Measurements from ENCODE around the gene BICD1.
A peak's percentile ranks its signal among the peaks of the same experiment; 100 is the strongest.

Gene BICD1

DNA sequence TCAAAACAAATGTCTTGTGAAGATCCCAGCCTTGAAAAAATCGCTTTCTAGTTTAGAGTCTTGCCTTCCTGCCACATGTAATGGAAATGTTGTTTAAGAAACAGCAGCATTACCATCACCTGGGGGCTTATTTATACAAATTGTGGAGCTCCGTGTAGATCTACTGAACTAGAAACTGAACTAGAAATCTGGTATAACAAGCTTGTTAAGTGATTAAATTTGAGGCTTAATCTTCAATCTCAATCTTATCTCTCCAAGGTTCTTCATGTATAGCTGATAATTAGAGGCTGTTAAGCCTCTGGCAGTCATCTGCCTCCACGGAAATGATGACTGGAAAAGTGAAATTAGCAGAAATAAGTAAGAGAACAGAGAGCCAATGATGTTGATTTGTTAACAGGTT, 200.7 kb downstream of the BICD1 start:
- DNase-seq (ENCODE audit: low read depth, low spot score): no peak
- no peak overlapping the region for H3K27ac ChIP-seq

DNA sequence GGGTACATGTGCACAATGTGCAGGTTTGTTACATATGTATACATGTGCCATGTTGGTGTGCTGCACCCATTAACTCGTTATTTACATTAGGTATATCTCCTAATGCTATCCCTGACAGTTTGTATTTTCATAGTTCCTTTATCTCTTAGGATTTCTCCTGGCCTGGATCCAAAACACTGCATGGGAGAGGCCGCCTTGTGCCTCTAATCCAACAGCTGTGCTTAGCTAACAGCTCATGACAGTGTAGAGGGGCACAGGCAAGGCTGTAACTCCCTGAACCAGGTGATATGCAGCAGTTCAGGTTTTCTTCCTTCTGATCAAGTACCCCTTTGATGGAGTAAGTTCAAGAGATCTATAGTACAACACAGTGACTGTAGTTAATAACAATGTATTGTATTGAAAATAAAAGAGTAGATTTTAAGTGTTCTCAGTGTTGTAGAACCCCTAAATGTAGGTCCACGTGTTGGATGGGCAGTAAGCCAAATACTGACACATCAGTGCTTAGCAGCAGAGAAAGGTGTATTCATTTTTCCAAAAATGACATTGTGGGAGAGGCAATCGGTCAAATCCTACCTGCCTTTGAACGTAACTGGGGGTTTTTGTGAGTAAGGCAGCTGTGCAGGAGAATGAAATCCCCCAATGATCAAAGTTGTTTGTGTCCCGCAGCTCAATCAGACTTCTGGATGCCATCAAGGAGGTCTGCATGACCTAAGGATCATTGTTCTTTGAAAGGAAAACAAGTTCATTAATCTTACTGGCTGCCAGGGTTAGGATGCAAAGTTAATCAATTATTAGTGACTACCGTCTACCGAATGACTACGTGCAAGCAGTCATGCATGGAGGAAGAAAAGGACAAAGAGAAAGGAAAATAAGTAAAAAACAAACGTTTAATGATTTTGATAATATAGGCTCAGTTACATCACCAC, 203.4 kb downstream of the BICD1 start:
- no peak for DNase-seq (ENCODE audit: low read depth, low spot score)

DNA sequence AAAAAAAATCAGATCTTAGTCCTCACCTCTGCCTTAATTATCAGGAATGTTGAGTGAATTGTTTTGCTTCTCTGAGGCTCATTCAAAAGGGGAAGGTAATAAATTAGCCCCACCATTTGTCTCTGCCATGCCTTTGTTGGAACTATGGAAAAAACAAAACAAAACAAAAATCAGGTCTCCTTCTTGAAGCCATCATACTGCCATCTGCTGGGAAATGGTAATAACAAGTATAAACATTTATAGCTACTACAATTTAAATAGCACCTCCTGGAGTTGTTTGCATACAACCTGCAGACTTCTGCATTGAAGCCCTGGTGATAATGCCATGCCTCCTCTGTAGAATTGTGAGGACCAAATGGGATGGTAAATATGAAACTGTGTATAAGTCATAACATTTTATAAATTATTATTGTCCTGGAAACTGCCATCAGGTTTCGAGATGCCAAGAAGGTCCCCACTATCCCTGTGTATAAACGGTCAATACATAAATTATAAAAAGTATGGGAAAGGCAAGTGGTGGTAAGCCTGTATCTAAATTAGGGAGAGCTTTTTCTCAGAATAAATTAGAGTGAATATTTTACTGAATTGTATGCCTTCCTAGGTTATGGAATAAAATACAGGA, 205.5 kb downstream of the BICD1 start:
- DNase-seq (ENCODE audit: low read depth, low spot score): no peak
- H3K27ac ChIP-seq: no peak overlapping the region

More for the DNA sequence above, 203.4 kb downstream of the BICD1 start:
- H3K27ac ChIP-seq: no peak overlapping the region

DNA sequence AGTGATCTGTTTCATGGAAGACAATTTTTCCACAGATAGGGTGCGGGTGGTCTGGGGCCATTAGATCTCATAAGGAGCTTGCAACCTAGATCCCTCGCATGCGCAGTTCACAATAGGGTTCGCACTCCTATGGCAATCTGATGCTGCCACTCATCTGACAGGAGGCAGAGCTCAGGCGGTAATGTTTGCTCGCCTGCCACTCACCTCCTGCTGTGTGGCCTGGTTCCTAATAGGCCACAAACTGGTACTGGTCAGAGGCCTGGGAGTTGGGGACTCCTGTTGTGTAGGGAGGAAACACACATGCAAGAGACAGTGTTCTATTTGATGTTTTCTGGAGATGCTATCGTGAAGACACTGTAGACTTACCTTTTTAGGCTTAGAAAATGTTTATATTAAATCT, 215.7 kb downstream of the BICD1 start:
- no peak for DNase-seq (ENCODE audit: low read depth, low spot score)
- H3K27ac ChIP-seq: no peak overlapping the region

DNA sequence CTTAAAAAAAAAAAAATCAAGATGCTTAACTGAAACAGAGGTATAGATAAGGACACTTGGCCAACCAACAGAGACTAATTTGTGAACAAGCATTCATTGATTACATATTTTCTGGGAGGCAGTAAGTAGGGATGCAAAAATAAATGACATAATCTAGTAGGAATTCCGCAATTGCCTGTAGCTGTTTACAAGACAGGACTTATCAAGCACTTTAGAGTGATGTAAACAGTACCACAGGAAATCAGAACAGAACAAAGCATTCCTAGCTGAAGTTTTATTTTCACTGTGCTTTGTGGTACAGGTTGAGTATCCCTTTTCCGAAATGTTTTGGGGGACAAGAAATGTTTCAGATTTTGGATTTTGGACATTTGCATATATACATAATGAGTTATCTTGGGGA, 224.5 kb downstream of the BICD1 start:
- no peak for DNase-seq (ENCODE audit: low read depth, low spot score)

DNA sequence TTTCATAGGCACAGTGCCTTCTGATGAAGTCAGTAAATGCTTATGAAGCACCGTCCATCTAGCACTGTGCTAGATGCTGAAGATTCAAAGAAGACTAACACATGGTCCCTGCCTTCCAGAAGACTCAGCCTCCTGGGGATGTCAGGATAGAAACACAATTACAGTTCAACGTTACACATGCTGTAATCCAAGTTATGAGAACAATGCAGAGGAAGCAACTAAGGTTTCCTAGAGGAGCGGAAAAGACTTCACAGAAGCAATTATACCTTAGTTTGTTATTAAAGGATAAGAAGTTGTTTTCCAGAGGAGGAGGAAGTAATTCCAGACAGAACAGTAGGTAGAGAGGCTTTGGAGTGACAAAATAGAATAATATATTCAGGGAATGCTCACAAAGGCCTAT, 225.8 kb downstream of the BICD1 start:
- no peak overlapping the region for H3K27ac ChIP-seq
- no peak for DNase-seq (ENCODE audit: low read depth, low spot score)

More for the DNA sequence above, 224.5 kb downstream of the BICD1 start:
- H3K27ac ChIP-seq: no peak overlapping the region

DNA sequence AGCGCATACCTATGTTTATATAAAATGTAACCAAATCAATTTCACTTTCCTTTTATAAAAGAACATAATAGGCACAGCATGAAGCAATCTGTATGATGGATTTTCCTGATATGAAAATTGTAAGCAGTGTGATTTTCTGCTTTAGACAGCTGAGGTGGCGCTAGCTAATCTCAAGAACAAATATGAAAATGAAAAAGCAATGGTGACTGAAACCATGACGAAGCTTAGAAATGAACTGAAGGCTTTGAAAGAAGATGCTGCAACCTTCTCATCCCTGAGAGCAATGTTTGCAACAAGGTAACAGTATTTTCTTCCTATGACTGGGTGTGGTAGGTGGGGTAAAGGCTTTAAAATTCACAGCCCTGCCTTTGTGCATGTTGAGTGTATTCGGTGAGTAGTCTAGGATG, 227.7 kb downstream of the BICD1 start:
- no peak overlapping the region for H3K27ac ChIP-seq
- DNase-seq (ENCODE audit: low read depth, low spot score): no peak

DNA sequence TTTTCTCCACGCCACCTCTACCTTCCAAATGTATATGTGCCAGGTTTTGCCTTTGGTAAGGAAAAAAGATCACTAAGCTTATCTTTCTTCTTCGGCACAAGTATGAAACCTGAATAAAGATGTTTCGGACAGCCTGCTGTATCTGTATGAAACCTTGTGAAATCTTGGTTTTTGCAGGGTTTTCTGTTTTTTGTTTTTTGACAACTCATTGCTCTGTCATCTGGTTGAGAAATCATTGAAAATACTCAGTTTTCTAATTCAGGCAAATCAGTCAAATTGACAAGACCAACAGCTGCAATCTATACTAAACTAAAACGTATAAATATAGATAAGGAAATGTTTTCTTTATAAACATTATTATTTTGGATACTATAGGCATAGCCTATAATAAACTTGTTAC, 229.6 kb downstream of the BICD1 start:
- no peak for DNase-seq (ENCODE audit: low read depth, low spot score)
- no peak overlapping the region for H3K27ac ChIP-seq

DNA sequence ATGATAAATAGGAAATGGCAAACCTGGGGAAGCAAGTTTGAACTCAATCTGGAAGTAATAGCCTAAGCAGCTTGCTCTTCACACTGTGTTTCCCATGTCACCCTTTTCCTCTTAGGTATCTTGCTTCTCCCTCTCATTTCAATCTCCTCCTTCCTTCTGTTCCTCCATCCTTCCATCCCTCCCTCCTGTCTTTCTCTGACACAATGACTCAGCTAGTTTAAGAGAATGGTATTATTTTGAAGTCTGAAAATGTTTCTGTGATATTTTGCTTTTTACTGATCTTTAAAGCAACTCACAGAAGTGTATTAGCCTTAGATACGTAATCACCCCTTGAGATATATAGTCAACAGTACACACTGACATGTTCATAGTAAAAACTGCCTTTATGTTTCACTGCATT, 236.8 kb downstream of the BICD1 start:
- no peak overlapping the region for H3K27ac ChIP-seq

DNA sequence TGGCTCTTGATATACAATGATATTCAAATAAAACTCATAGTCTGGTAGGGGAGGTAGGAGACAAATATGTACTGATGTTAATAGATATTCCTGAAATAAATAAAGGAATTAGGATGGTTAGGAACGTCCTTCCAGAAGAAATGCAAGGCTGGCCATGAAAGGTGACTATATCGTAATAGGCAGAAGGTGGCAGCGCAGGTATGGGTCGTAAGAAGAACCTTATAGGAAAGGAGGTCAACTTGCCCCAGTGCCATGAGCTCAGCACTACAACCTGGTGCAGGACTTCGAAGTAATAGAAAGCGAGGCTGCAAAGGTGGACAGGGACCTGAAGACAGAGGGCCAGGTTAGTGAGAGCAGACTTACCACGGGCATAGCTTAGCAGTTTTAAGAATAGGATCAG, 237.4 kb downstream of the BICD1 start:
- DNase-seq (ENCODE audit: low read depth, low spot score): no peak

More for the DNA sequence above, 236.8 kb downstream of the BICD1 start:
- no peak for DNase-seq (ENCODE audit: low read depth, low spot score)

DNA sequence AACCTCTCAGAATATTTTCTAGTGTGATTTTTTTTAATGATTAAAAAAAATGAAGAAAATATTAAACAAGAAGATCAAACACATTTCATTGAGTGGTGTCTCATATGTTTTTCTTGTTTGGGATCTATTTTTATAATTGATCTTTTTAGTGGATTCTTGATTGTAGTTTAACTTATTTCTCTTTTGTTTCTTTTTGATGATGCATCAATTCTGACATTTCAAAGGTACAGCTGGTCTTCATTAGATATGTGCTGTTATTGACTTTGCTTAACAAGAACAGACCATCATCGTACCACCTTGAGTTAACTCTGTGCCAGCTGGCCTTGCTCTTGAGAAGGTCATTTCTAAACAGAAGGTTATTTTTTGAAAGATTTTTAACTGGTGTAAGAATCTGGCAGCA, 246.9 kb downstream of the BICD1 start:
- H3K27ac ChIP-seq: no peak overlapping the region
- no peak for DNase-seq (ENCODE audit: low read depth, low spot score)

More for the DNA sequence above, 237.4 kb downstream of the BICD1 start:
- H3K27ac ChIP-seq: no peak overlapping the region

DNA sequence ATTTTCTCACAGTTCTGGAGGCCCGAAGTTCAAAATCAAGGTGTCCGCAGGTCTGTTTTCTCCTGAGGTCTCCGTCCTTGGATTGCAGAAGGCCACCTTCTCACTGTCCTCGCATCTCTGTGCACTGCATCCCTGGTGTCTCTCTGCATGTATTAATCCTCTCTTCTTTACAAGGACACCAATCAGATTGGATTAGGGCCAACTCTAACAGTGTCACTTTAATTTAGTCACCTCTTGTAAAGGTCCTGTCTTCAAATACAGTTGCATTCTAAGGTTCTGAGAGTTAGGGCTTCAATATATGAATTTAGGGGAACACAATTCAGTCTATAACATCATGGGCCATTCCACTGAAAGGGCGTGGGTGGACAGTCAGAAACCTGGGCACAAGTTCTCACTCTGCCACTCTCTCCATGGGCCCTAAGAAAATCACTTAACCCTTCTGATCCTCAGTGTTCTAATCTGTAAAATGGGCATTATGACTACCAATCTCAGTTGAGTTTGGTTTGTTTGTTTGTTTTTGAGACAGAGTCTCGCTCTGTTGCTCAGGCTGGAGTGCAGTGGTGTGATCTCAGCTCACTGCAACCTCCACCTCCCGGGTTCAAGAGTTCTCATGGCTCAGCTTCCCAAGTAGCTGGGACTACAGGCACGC, 251.1 kb downstream of the BICD1 start:
- no peak overlapping the region for H3K27ac ChIP-seq
- no peak for DNase-seq (ENCODE audit: low read depth, low spot score)

DNA sequence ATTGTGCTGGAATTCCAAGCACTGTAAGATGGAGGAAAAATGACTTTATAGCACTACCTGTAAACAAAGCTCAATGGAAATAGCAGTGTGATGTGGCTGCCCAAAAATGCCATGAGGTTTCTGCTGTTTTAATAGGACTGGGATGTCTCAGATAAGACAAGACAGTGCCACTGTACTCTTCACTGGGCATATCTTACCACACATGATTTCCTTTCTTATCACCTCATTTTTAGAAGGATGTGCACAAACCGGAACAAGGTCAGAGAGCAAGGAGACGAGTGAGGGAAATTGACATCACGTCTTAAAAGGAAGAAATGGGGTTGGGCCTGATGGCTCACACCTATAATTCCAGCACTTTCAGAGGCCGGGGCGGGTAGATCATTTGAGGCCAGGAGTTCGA, 254.3 kb downstream of the BICD1 start:
- no peak overlapping the region for H3K27ac ChIP-seq
- no peak for DNase-seq (ENCODE audit: low read depth, low spot score)

DNA sequence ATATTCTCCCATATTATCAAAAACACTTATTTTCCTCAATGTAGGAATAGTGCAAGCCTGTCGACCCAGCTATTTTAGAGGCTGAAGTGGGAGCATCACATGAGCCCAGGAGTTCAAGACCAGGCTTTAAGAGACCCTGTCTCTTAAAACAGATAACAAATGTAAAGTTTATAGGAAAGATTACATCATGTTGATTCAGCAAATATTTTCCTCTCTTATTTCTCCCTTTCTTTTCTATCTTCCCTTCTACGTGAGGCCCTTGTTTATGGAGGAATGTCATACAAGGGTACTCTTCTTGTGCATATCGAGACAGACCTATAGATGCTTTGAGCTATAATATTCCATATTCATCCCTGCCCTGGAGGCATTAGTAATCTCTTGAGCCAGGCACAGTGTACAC, 256.2 kb downstream of the BICD1 start:
- H3K27ac ChIP-seq: no peak overlapping the region
- no peak for DNase-seq (ENCODE audit: low read depth, low spot score)

DNA sequence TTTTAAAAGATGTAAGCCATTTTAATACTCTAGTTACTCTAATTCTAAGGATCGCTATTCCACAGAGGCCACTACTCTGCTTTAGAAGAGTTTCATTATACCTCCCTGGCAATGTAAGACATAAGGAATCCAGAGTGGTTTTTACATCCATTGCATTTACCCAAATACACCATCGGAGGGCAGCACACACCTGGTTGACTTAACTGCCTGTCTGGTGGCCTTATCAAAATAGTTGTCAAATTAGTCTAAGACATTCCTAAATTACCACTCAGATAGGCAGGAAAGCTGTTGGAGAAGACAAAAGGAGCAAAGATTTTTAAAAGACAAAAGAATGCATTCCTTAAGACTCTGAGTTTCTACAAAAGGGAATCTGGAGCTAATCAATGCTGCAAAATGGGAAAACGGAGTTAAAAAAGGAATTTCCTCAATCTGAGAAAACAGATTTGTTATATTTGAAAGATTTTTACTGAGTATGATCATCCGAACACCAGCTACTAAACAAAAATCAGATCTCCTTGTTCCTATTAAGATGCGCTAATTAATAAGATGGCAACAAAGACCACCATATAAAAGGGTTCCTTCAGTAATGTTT, 258.9 kb downstream of the BICD1 start:
- DNase-seq (ENCODE audit: low read depth, low spot score): peak; percentile 26
- no peak overlapping the region for H3K27ac ChIP-seq

DNA sequence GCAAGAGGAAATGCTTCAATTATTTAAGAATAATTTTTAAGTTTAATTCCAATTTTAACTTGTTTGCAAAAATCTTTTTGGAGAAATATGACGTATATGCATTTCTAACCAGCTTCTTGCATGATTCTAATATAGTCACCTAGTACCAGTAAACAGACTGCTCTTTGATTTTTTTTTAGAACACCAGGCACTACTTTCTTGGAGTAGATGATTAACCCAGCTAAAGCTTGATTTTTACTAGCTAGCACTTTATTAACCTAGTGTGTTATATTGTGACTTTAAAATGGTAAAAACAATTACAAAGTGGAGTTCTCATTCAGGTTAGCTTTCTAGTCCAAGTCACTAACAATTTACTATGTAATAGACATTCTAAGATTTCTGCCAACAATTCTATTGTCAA, 260.1 kb downstream of the BICD1 start:
- H3K27ac ChIP-seq: no peak overlapping the region
- no peak for DNase-seq (ENCODE audit: low read depth, low spot score)

DNA sequence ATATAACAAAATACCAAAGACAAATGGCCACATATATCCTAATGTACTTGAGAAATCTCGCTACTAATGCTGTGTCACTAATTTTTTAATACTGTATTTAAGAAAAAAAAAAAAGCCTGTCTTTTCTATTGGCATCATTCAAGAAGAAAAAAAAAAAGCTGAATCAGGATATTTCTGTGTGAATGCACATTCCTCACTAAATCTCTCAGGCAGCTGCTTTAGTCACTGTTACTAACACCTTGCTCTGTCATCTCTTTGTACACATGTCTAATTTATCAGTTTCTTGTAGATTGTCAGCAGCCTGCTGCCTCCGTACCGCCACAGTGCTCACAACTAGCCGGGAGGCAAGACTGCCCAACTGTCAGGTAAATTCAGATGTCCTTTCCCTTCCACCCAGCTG, 260.7 kb downstream of the BICD1 start:
- no peak overlapping the region for H3K27ac ChIP-seq
- DNase-seq (ENCODE audit: low read depth, low spot score): no peak

DNA sequence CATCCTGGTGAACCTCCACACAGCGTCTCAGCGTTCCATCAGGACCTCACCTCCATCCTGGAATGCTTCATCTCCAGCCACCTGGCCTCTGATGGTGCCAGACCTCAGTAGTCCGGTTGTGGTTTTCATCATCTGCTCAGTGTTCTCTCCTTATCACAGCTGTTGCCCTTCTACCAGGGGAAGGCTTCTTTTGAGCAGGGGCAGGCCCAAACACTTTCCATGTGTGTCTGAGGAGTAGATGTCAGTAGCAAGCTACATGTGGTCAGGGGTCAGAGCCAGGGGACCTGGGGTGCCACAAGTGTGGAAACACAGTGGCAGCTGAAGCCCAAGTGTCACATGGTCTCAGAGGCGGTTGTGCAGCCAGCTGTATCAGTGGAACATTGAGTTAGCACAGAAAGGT, 262.6 kb downstream of the BICD1 start:
- DNase-seq (ENCODE audit: low read depth, low spot score): no peak
- no peak overlapping the region for H3K27ac ChIP-seq

DNA sequence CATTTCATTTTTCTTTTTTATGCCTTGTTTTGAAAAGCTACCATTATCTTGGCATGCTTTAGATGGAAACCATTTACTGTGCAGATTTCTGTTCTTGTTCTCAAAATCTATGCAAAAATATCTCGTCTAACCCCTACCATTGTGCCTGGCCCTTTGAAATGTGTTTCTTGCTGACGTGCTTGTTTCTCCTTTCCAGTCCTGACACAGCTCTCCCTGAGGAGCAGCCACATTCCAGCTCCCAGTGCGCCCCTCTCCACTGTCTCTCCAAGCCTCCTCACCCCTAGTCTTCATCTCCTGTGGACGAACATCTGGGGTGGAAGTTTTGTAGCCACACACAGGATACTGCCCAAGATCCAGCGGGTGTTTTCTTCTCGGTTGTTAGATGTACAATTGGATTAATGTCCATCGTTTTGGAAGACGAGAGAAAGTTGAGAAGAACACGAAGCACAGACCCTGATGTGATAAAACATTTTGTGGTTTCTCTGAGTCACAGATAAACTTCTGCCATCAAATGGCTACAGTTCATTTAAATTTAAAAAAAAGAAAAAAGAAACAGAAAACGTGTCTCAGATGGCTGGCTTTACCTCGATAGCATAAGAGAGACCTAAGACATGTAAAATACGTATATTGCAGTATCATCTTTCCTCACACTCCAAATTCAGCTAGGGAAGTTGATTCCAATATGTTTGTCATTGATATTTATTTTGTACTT, 270.9 kb downstream of the BICD1 start:
- DNase-seq (ENCODE audit: low read depth, low spot score): no peak
- H3K27ac ChIP-seq: no peak overlapping the region

DNA sequence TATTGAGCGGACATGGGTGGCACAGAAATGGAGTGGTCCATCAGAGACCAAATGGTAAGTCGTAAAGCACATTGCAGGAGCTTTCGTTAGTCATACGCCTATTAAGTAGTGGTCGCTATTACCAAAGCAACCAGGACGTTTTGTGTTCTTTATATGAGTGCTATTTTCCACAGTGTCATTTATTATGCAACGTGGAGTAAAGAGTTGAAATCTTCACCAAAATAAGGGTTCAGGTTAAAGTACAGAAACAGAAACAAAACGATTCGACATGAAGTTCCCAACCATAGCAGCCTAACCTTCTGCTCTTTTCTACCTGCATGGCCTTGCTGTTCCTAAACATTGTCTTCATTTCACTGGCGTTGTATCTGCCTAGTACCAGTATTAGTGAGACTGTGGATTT, 272.6 kb downstream of the BICD1 start:
- H3K27ac ChIP-seq: no peak overlapping the region
- DNase-seq (ENCODE audit: low read depth, low spot score): no peak
